ENCODE data around the gene NEK3. TPM values are rescaled to one million over a fixed set of nuclear protein-coding genes. Genes with fewer than 3 reads are reported as not detected.

Gene NEK3
- total RNA-seq, 6 experiments from 2014 or later: 5.0 to 9.9 (median 7.8) TPM

Other genes with a start within 250 kb of the NEK3 start
- gene ATP7B, start 148.1 kb downstream of the NEK3 start, total RNA-seq (2021; fragmentation: NEBNext Ultra II Directional; extraction: Animal tissue kit (Norgen Biotek cat#: 25700)): 1 to 10 TPM in 4 of 6 experiments, under 1 TPM in 2; 0.81 to 4.8 (median 1.1) TPM
- gene ALG11, start 147.2 kb downstream of the NEK3 start, total RNA-seq (2021; fragmentation: NEBNext Ultra II Directional; extraction: Animal tissue kit (Norgen Biotek cat#: 25700)): 10 to 100 TPM; 37.1 to 45.2 (median 41.0) TPM
- gene UTP14C, start 134.9 kb downstream of the NEK3 start, total RNA-seq (2021; fragmentation: NEBNext Ultra II Directional; extraction: Animal tissue kit (Norgen Biotek cat#: 25700)): 10 to 100 TPM; 14.9 to 20.3 (median 17.5) TPM
- gene NEK5, start 30.5 kb downstream of the NEK3 start, total RNA-seq (2021; fragmentation: NEBNext Ultra II Directional; extraction: Animal tissue kit (Norgen Biotek cat#: 25700)): not detected
- gene THSD1, start 246.6 kb upstream of the NEK3 start, total RNA-seq (2021; fragmentation: NEBNext Ultra II Directional; extraction: Animal tissue kit (Norgen Biotek cat#: 25700)): 1 to 10 TPM; 2.6 to 6.1 (median 3.2) TPM